WTC11 (cell line): ENCODE measurements around the gene CTDSPL.

Source experiments
- ATF1 ChIP-seq: sonication (generic); formaldehyde crosslinking; IDR thresholded peaks from 2 replicates; pipeline ENCODE4 v1.8.1; 2023; ENCODE audit warnings: mild to moderate bottlenecking, moderate library complexity, missing genetic modification reagents
- CREB1 ChIP-seq: sonication (generic); formaldehyde crosslinking; IDR thresholded peaks from 2 replicates; pipeline ENCODE4 v1.8.0; 2023; ENCODE audit warnings: mild to moderate bottlenecking, missing genetic modification reagents
- CTCF ChIP-seq: fragments of 200-600 bp; IDR thresholded peaks from 2 replicates; pipeline ENCODE4 v1.8.0; 2022; ENCODE audit warnings: antibody characterized with exemption
- E2F1 ChIP-seq: sonication (generic); formaldehyde crosslinking; IDR thresholded peaks from 2 replicates; pipeline ENCODE4 v1.8.0; 2022; ENCODE audit warnings: mild to moderate bottlenecking, missing genetic modification reagents
- E2F4 ChIP-seq: sonication (generic); formaldehyde crosslinking; IDR thresholded peaks from 2 replicates; pipeline ENCODE4 v1.8.1; 2022; ENCODE audit warnings: low read depth, mild to moderate bottlenecking, moderate library complexity, missing genetic modification reagents, borderline replicate concordance
- ELF4 ChIP-seq: sonication (generic); formaldehyde crosslinking; IDR thresholded peaks from 2 replicates; pipeline ENCODE4 v1.8.1; 2022; ENCODE audit warnings: low read depth, mild to moderate bottlenecking, moderate library complexity, missing genetic modification reagents
- GABPB1 ChIP-seq: sonication (generic); formaldehyde crosslinking; IDR thresholded peaks from 2 replicates; pipeline ENCODE4 v1.8.1; 2023; ENCODE audit warnings: mild to moderate bottlenecking, missing genetic modification reagents
- HMGXB4 ChIP-seq: sonication (generic); formaldehyde crosslinking; IDR thresholded peaks from 2 replicates; pipeline ENCODE4 v1.8.1; 2023; ENCODE audit warnings: mild to moderate bottlenecking, moderate library complexity, missing genetic modification reagents
- NFE2L1 ChIP-seq: sonication (generic); formaldehyde crosslinking; IDR thresholded peaks from 2 replicates; pipeline ENCODE4 v1.8.1; 2023; ENCODE audit warnings: missing genetic modification reagents
- NFYB ChIP-seq: sonication (generic); formaldehyde crosslinking; conservative IDR thresholded peaks from 2 replicates; pipeline ENCODE4 v1.8.0; 2022; ENCODE audit warnings: low read depth, missing genetic modification reagents
- NR2C2 ChIP-seq: sonication (generic); formaldehyde crosslinking; IDR thresholded peaks from 2 replicates; pipeline ENCODE4 v1.8.0; 2022; ENCODE audit warnings: mild to moderate bottlenecking, missing genetic modification reagents
- TEAD4 ChIP-seq: sonication (generic); formaldehyde crosslinking; IDR thresholded peaks from 2 replicates; pipeline ENCODE4 v1.8.0; 2022; ENCODE audit warnings: mild to moderate bottlenecking, missing genetic modification reagents
- USF2 ChIP-seq: sonication (generic); formaldehyde crosslinking; IDR thresholded peaks from 2 replicates; pipeline ENCODE4 v1.8.1; 2023; ENCODE audit warnings: mild to moderate bottlenecking, missing genetic modification reagents, moderate library complexity
- ZBTB21 ChIP-seq: sonication (generic); formaldehyde crosslinking; IDR thresholded peaks from 2 replicates; pipeline ENCODE4 v1.8.1; 2023; ENCODE audit warnings: mild to moderate bottlenecking, missing genetic modification reagents, borderline replicate concordance

GRCh38 chr3:37937156-37937555 is 75.5 kb downstream of the CTDSPL start:
- TF ChIP-seq CTCF (no peak), USF2 (CRISPR knock-in tag) (no peak), NFYB (no peak), CREB1 (CRISPR knock-in tag) (no peak), E2F1 (CRISPR knock-in tag) (no peak), GABPB1 (no peak), ELF4 (CRISPR knock-in tag) (no peak), E2F4 (CRISPR knock-in tag) (no peak), ATF1 (CRISPR knock-in tag) (no peak), NFE2L1 (CRISPR knock-in tag) (no peak), ZBTB21 (no peak), HMGXB4 (CRISPR knock-in tag) (no peak), NR2C2 (no peak), TEAD4 (CRISPR knock-in tag) (no peak)
